GM19025 (cell line): ENCODE data around the gene MAB21L1.

Experiments
- ATAC-seq: cut with Tn5 transposase; IDR thresholded peaks from one replicate; pipeline ENCODE4 v1.9.1; 2021; ENCODE audit warnings: mild to moderate bottlenecking, low read depth, moderate library complexity; ENCODE audit not compliant: unreplicated experiment

The MAB21L1 gene

GRCh38 chr13:35449821-35450220 is 26.7 kb downstream of the MAB21L1 start:
- no peak for ATAC-seq

GRCh38 chr13:35448465-35448864 is 28.0 kb downstream of the MAB21L1 start:
- no peak for ATAC-seq
